ENCODE data around the gene SLCO2A1.

SLCO2A1 gene

GRCh38 chr3:133926736-133927539 is 102.8 kb downstream of the SLCO2A1 start (continued):
- no peak for TF ChIP-seq SNAI2 (CRISPR knock-in tag; IDR thresholded peaks at IDR 0.05)
- no peak for TF ChIP-seq OSR1 (CRISPR knock-in tag; IDR thresholded peaks at IDR 0.05)
- no peak for TF ChIP-seq ESRRG (CRISPR knock-in tag; IDR thresholded peaks at IDR 0.05)
- no peak for TF ChIP-seq ZC3H10 (CRISPR knock-in tag; IDR thresholded peaks at IDR 0.05)
- TF ChIP-seq ZFP3 (CRISPR knock-in tag; IDR thresholded peaks at IDR 0.05): no peak

GRCh38 chr3:133925960-133926735 is 103.6 kb downstream of the SLCO2A1 start:
- no peak for ATAC-seq
- no peak for TF ChIP-seq ZC3H10 (CRISPR knock-in tag; IDR thresholded peaks at IDR 0.05)

- no peak for TF ChIP-seq CSRNP3 (CRISPR knock-in tag; IDR thresholded peaks at IDR 0.05)
- TF ChIP-seq ESRRG (CRISPR knock-in tag; IDR thresholded peaks at IDR 0.05): no peak
- ATAC-seq: peak; percentile 67
Measured at GRCh38 chr3:133924041-133924440, 105.7 kb downstream of the SLCO2A1 start.

GRCh38 chr3:133921592-133921991 is 108.1 kb downstream of the SLCO2A1 start:
- no peak for ATAC-seq
- TF ChIP-seq POU6F1 (CRISPR knock-in tag; IDR thresholded peaks at IDR 0.05; ENCODE audit: borderline replicate concordance, low read depth): no peak
- TF ChIP-seq BACH2 (CRISPR knock-in tag; IDR thresholded peaks at IDR 0.05; ENCODE audit: borderline replicate concordance): no peak
- TF ChIP-seq TCF4 (CRISPR knock-in tag; IDR thresholded peaks at IDR 0.05; ENCODE audit: borderline replicate concordance): no peak
- TF ChIP-seq GLIS3 (CRISPR knock-in tag; IDR thresholded peaks at IDR 0.05): no peak
- no peak for TF ChIP-seq CSRNP3 (CRISPR knock-in tag; IDR thresholded peaks at IDR 0.05)

GRCh38 chr3:133917144-133917543 is 112.6 kb downstream of the SLCO2A1 start:
- no peak for ATAC-seq
- TF ChIP-seq OSR1 (CRISPR knock-in tag; IDR thresholded peaks at IDR 0.05) (no peak), ZNF565 (CRISPR knock-in tag; conservative IDR thresholded peaks at IDR 0.05; ENCODE audit: low read depth) (no peak), TSHZ2 (CRISPR knock-in tag; IDR thresholded peaks at IDR 0.05) (no peak), ZNF70 (CRISPR knock-in tag; IDR thresholded peaks at IDR 0.05) (no peak), ISL1 (CRISPR knock-in tag; IDR thresholded peaks at IDR 0.05) (no peak), ESRRG (CRISPR knock-in tag; IDR thresholded peaks at IDR 0.05) (no peak), BACH2 (CRISPR knock-in tag; IDR thresholded peaks at IDR 0.05; ENCODE audit: borderline replicate concordance) (no peak), ZFP3 (CRISPR knock-in tag; IDR thresholded peaks at IDR 0.05) (no peak), CSDC2 (CRISPR knock-in tag; IDR thresholded peaks at IDR 0.05) (no peak), ZNF8 (CRISPR knock-in tag; IDR thresholded peaks at IDR 0.05) (no peak), PATZ1 (CRISPR knock-in tag; IDR thresholded peaks at IDR 0.05; ENCODE audit: borderline replicate concordance) (no peak), PPARA (CRISPR knock-in tag; IDR thresholded peaks at IDR 0.05; ENCODE audit: borderline replicate concordance) (no peak), TOX (CRISPR knock-in tag; IDR thresholded peaks at IDR 0.05; ENCODE audit: borderline replicate concordance) (no peak), ARNTL (CRISPR knock-in tag; IDR thresholded peaks at IDR 0.05; ENCODE audit: borderline replicate concordance, low read depth) (no peak), CREB5 (CRISPR knock-in tag; IDR thresholded peaks at IDR 0.05; ENCODE audit: low read depth) (no peak), ZC3H10 (CRISPR knock-in tag; IDR thresholded peaks at IDR 0.05) (no peak)
